ENCODE results near the gene TXNRD3.

TXNRD3 gene

GRCh38 chr3:126671521-126671920 lies 16.6 kb upstream of the TXNRD3 start:
- DNase-seq: no peak

- DNase-seq: no peak
These were observed 13.8 kb upstream of the TXNRD3 start for GRCh38 chr3:126668450-126669401.

- no peak for DNase-seq
These were observed 12.9 kb upstream of the TXNRD3 start for GRCh38 chr3:126667631-126668449.

GRCh38 chr3:126666658-126667528 lies 12.0 kb upstream of the TXNRD3 start:
- no peak for DNase-seq

GRCh38 chr3:126665959-126666657 lies 11.2 kb upstream of the TXNRD3 start:
- DNase-seq: no peak

GRCh38 chr3:126665221-126665936 lies 10.5 kb upstream of the TXNRD3 start:
- no peak for DNase-seq

GRCh38 chr3:126664591-126665214 lies 9.8 kb upstream of the TXNRD3 start:
- no peak for DNase-seq

- DNase-seq: no peak
These were observed 8.8 kb upstream of the TXNRD3 start for GRCh38 chr3:126663750-126664149.

- DNase-seq: no peak
These were observed 8.3 kb upstream of the TXNRD3 start for GRCh38 chr3:126663257-126663656.

GRCh38 chr3:126661532-126662364 lies 6.8 kb upstream of the TXNRD3 start:
- DNase-seq: no peak

- no peak for DNase-seq
These were observed 5.3 kb upstream of the TXNRD3 start for GRCh38 chr3:126659915-126660886.

GRCh38 chr3:126658584-126658983 lies 3.7 kb upstream of the TXNRD3 start:
- no peak for DNase-seq

- DNase-seq: no peak
These were observed 3.0 kb upstream of the TXNRD3 start for GRCh38 chr3:126657901-126658300.

- no peak for DNase-seq
These were observed 1.6 kb upstream of the TXNRD3 start for GRCh38 chr3:126656371-126657134.

GRCh38 chr3:126655887-126656286 lies 963 bp upstream of the TXNRD3 start:
- DNase-seq: no peak

GRCh38 chr3:126649556-126650092 lies 5.3 kb downstream of the TXNRD3 start:
- no peak for DNase-seq

GRCh38 chr3:126646674-126647073 lies 8.2 kb downstream of the TXNRD3 start:
- DNase-seq: no peak

- DNase-seq: no peak
These were observed 10.3 kb downstream of the TXNRD3 start for GRCh38 chr3:126644615-126645014.

Measured in stimulated activated CD4-positive, alpha-beta T cell treated with anti-CD3 and anti-CD28 coated beads, Interleukin-2, amount 100 ng/mL, for 48 hours (primary cell).